GM04503 (cell line): Measurements from ENCODE around the gene PRAF2.

Experiments
- DNase-seq: peaks from one replicate; pipeline ENCODE4 v3.0.0-alpha.2; 2012; ENCODE audit warnings: low read depth

PRAF2 gene, protein sequence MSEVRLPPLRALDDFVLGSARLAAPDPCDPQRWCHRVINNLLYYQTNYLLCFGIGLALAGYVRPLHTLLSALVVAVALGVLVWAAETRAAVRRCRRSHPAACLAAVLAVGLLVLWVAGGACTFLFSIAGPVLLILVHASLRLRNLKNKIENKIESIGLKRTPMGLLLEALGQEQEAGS

DNA sequence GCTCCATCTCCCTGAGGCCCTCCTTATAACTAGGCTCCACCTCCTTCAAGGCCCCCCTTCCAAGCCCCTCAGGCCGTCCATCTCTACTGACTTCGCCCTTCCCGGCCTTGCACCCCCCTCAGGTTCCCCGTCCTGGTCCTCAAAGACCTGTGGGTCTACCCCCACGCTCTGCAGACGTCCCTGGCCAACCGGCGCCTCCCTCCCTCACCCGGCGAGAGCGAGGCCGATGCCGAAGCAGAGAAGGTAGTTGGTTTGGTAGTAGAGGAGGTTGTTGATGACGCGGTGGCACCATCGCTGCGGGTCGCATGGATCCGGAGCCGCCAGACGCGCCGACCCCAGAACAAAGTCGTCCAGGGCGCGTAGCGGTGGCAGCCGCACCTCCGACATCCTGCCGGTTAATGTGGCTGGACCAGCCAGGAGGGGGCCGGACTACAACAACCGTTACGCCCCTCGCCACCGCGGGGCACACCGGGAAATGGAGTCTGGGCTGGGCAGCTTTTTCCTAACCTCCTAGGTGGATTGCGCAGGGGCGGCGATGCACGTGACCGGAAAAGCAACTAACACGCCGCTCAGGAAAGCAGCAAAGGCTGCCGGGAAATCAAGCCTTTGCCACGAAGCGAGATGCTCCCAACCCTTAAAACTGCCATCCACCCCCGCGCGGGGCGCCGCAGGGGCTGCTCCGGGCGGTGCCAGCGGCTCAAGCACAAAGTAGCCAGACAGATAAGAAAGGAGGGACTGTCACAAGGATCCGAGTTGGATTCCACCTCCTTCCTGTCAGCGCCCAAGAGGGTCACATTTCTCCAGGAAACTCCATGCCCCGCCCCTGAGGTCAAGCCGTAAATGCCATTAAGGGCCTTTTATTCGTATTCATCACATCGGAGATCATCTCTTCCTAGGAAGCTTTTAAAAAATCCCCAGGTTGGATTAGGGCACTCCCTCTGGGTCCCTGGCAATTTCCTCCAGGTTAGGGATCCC is at the start of gene PRAF2:
Gene PRAF2 (minus strand): TSS at position 402 of the 975 bp plus-strand sequence. CDS start 15 bp downstream, at position 387.
- DNase-seq: peak; percentile 59

GRCh38 chrX:49122499-49122898 is 48.7 kb upstream of the PRAF2 start:
- no peak for DNase-seq

- no peak for DNase-seq
These were observed 46.3 kb upstream of the PRAF2 start for GRCh38 chrX:49120091-49120490.

- no peak for DNase-seq
These were observed 43.8 kb upstream of the PRAF2 start for GRCh38 chrX:49117581-49117980.

- no peak for DNase-seq
These were observed 42.9 kb upstream of the PRAF2 start for GRCh38 chrX:49116716-49117115.

DNA sequence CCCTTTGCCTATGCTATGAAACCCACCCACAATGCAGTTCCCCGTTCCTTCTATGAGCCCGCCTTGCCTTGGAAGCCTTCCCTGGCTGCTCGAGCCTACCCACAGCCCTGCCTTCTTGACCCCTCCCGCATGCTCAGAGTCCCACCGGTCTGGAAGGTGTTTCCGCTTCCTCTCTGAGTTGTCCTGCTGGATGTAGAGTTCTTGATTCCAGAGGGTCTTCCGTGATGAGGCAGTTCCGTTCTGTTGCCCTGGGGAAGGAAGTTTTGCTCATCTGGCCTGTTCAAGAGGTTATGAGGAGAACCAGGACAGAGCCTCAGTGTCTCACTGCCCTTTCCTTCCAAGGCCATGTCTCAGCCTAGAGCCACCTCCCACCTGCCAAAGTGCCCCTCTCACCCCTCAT is 42.3 kb upstream of the PRAF2 start:
- no peak for DNase-seq

GRCh38 chrX:49111791-49112190 is 38.0 kb upstream of the PRAF2 start:
- DNase-seq: no peak

DNA sequence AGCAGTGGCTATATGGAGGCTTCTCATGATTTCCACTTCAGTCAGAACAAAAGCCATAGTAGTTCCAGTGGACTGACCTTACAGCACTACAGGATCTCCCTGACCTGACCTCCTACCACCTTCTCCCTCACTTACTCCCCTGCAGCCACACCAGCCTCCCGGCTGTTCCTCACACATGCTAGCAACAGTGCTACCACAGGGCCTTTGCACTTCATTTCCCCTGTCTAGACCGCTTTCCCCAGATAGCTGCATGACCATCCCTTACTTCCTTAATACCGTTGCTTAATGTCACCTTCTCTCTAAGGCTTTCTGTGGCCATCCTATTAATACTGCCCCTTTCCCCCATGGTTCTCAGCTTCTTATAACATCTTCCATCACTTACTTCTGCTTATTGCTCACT is 36.6 kb upstream of the PRAF2 start:
- DNase-seq: no peak

DNA sequence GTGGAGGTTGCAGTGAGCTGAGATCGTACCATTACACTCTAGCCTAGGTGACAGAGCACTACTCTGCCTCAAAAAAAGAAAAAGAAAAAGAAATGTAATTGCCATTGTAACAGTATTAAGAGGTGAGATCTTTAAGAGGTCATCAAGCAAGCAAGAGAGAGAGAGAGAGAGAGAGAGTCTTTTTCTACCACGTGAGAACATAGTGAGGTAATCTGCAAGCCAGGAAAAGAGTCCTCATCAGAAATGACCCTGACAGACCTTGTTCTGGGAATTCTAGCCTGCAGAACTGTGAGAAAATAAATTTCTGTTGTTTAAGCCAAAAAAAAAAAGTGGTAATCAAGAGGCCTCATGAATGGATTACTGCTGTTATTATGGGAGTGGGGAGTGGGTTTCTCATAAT is 34.8 kb upstream of the PRAF2 start:
- no peak for DNase-seq

DNA sequence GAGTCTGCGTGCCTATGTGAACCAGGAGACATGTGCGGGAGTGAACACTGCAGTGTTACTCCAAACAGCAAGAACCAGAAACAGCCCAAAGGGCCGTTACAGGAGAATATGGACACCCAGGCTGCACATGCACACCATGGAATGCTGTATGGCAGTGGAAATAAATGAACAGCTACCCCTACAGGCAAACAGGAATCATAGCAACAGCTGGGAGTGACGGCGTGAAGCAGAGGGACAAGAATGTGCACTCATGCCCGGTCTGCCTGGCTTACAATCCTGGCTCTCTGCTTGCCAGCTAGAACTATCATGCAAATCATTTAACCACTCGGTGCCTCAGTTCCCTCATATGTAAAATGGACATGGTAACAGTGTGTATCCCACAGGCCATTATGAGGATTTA is 33.1 kb upstream of the PRAF2 start:
- DNase-seq: peak; percentile 5

DNA sequence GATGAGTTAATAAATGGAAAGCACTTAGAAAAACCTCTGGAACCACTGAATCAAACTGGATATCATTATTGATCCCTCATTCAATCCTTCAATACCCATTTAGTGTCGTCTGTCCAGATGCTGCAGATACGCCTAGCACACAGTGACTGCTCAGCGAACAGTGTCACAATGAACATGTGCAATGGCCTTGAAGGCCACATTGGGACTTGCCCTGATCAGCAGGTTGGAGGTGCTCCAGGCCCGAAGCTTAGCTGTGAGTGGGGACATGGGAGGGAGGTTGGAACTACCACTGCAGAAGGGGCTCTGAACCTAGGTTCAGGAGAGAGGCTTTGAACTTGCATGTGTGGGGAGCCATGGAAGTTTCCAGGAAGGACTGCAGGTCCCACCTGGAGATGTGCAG is 32.5 kb upstream of the PRAF2 start:
- DNase-seq: no peak

GRCh38 chrX:49103637-49104036 is 29.8 kb upstream of the PRAF2 start:
- DNase-seq: no peak

- DNase-seq: no peak
These were observed 28.4 kb upstream of the PRAF2 start for GRCh38 chrX:49102190-49102589.

GRCh38 chrX:49101629-49101984 is 27.8 kb upstream of the PRAF2 start:
- DNase-seq: no peak

GRCh38 chrX:49100704-49101628 is 27.2 kb upstream of the PRAF2 start:
- DNase-seq: peak; percentile 57

DNA sequence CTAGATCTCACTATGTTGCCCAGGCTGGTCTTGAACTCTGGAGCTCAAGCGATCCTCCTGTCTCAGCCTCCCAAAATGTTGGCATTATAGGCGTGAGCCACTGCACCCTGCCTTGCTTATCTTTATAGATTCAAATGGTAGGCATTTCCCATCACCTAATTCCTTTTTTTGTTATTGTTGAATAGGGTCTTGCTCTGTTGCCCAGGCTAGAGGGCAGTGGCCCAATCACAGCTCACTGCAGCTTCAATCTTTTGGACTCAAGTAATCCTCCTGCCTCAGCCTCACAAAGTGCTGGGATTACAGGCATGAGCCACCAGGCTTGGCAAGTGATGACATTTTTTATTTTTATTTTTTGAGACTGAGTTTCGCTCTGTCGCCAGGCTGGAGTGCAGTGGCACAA is 22.6 kb upstream of the PRAF2 start:
- DNase-seq: no peak

- DNase-seq: no peak
These were observed 15.8 kb upstream of the PRAF2 start for GRCh38 chrX:49089553-49089952.

GRCh38 chrX:49082271-49082871 is 8.6 kb upstream of the PRAF2 start:
- no peak for DNase-seq

- DNase-seq: peak; percentile 32
These were observed 6.0 kb upstream of the PRAF2 start, which contains the start of gene WDR45 for GRCh38 chrX:49079489-49080428. Gene WDR45 (minus strand): TSS chrX:49079887. CDS start chrX:49078095, 1,792 bp downstream.

GRCh38 chrX:49077941-49078340 is 4.1 kb upstream of the PRAF2 start:
- DNase-seq: no peak

DNA sequence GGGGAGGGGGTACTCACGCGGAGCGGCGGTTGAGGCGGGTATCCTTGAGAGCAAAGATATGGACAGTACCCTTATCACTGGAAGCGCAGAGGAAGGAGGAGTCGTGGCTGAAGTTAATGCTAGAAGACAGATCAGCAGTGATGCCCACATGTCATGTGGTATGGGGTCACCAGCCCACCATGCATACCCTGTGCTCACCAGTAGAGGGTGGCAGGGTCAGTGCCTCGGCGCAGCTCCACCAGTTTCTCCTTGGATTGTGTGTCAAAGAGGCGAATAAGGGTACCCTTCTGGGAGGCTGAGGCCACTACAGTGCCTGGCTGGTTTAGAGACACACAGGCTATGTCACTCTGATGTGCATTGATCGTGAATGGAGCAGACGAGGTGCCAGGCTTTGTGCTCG is 1.5 kb upstream of the PRAF2 start:
- DNase-seq: no peak
